Fibroblast of upper back skin (primary cell): ENCODE data around the gene CCDC194.
"Not testable (repeated sequence)": the region's sequence is repeated elsewhere in the genome, so short reads cannot be mapped to it uniquely, and the experiment has no call there.

ENCODE experiments used
- DNase-seq: peaks from one replicate; pipeline ENCODE4 v3.0.0-alpha.2; 2013

The CCDC194 gene

GRCh38 chr19:17365361-17365760 lies 28.6 kb downstream of the CCDC194 start:
- no peak for DNase-seq

GRCh38 chr19:17363852-17364605 lies 30.0 kb downstream of the CCDC194 start:
- DNase-seq = not testable (repeated sequence)

- no peak for DNase-seq
Measured at GRCh38 chr19:17359905-17360800, 33.8 kb downstream of the CCDC194 start.

DNA sequence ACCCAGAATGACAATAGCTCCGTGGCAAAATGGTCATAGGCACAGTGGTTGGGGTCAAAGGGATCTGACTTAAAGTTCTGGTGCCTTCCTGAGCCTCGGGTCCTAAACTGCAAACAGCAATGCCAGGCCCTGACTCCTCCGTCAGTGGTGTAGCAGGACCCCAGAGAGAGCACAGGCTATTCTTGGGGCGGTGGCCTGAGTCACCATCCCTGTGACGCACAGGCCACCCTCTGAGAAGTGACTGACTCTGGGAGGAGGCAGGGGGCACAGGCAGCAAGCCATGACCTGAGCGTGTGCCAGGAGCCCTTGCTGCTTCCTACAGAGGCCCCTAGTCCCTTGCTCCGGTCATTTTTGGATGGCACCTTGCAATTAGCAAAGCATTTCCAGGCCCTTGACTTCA lies 35.6 kb downstream of the CCDC194 start:
- no peak for DNase-seq

GRCh38 chr19:17357724-17358123 lies 36.3 kb downstream of the CCDC194 start:
- no peak for DNase-seq

GRCh38 chr19:17357078-17357666 lies 36.8 kb downstream of the CCDC194 start:
- DNase-seq = no peak

- no peak for DNase-seq
Measured at GRCh38 chr19:17353386-17353785, 40.6 kb downstream of the CCDC194 start.

- no peak for DNase-seq
Measured at GRCh38 chr19:17352608-17353280, 41.3 kb downstream of the CCDC194 start.

DNA sequence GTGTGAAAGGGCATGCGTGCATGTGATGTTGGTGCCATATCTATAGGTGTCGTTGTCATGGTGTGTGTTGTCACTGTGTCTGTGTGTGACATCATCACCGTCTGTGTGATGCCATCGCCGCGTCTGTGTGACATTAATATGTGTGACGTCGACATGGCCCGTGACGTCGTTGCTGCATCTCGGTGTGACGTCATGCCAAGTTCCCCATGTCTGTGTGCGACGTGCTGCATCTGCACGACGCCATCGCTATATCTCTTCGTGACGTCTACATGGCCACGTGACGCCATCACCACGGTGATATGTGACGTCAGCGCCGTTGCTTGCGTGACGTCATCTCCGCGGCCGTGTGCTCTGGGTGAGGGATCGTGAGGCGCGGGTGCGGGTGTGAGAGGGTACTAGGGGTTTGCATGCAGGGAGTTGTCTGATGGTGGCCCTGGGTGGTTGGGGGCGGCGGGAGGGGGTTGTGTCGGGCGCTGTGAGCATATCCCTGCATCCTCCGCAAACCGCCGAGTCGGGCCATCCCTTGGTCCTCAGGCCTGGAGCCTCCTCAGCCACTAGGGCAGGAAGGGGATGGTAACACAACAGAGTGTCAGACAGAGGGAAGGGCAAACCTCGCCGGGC lies 42.1 kb downstream of the CCDC194 start:
- no peak for DNase-seq

- peak; percentile 59 for DNase-seq
Measured at GRCh38 chr19:17348700-17349099, 45.3 kb downstream of the CCDC194 start.

GRCh38 chr19:17347877-17348276 lies 46.1 kb downstream of the CCDC194 start:
- no peak for DNase-seq

- DNase-seq = peak; percentile 22
Measured at GRCh38 chr19:17347361-17347760, 46.6 kb downstream of the CCDC194 start.

GRCh38 chr19:17346109-17346671 lies 47.8 kb downstream of the CCDC194 start:
- peak; percentile 50 for DNase-seq

- no peak for DNase-seq
Measured at GRCh38 chr19:17341845-17342244, 52.2 kb downstream of the CCDC194 start.

DNA sequence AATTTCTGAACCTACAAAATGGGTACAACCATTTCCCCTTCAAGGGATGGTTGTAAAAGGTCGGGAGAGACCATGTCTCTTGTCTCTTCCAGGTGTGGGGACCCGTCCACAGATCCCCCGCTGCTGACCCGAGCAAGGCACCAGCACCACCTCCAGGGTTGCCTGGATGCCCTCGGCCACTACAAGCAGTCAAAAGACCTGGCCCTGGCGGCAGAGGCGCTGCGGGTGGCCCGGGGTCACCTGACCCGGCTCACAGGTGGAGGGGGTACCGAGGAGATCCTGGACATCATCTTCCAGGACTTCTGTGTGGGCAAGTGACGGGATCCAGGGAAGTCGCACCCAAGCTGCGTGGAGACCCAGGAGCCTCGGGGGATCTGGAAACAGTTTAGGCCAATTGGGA lies 52.6 kb downstream of the CCDC194 start:
- DNase-seq = no peak

DNA sequence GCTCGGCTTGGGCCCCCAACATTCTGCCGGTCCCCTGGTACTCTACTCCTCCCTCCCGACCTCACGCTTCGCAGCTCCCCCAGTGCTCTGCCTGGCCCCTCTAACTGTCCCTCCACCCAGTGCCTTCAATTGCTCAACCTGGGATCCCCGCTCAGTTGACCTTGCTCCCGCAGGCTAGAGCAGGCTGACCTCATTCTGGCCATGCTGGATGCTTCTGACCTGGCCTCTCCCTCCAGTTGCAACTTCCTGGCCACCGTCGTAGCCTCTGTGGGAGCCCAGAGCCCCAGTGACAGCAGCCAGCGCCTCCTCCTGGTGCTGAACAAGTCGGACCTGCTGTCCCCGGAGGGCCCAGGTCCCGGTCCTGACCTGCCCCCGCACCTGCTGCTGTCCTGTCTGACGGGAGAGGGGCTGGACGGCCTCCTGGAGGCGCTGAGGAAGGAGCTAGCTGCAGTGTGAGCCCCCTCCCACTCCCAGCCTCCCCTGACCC lies 53.1 kb downstream of the CCDC194 start:
- no peak for DNase-seq
